CD8-positive, alpha-beta memory T cell (primary cell): ENCODE data around the gene DUOX1. TPM values are rescaled to one million over a fixed set of nuclear protein-coding genes. Genes with fewer than 3 reads are reported as not detected.

Experiments
- CTCF ChIA-PET: fragments of 350-600 bp; sonication (Branson Sonifier 250); formaldehyde crosslinking; loops from one replicate; lab custom pipeline; 2021; ENCODE audit warnings: antibody characterized with exemption; lab: Charles Lee
- POLR2A ChIA-PET: fragments of 350-600 bp; sonication (Branson Sonifier 250); formaldehyde crosslinking; loops from one replicate; lab custom pipeline; 2021; ENCODE audit warnings: antibody characterized with exemption; lab: Charles Lee
- DNase-seq, 5 donors: peaks; one replicate each; pipeline versions ENCODE4 v3.0.0 to v3.0.0-alpha.2; 2020 to 2022; ENCODE audit warnings: mixed read lengths in 1 of 5
- H3K27ac ChIP-seq: one replicate; pipeline ENCODE4 v1.7.0; 2013; ENCODE audit warnings: low read depth, mild to moderate bottlenecking, low read length, moderate library complexity
- H3K27me3 ChIP-seq: 2 replicates; pipeline ENCODE4 v1.7.0; 2013; ENCODE audit warnings: low read length, mild to moderate bottlenecking; ENCODE audit not compliant: insufficient read depth, poor library complexity, severe bottlenecking
- H3K36me3 ChIP-seq: 2 replicates; pipeline ENCODE4 v1.7.0; 2013; ENCODE audit warnings: mild to moderate bottlenecking, low read length, moderate library complexity; ENCODE audit not compliant: insufficient read depth
- H3K4me1 ChIP-seq: 2 replicates; pipeline ENCODE4 v1.7.0; 2013; ENCODE audit warnings: mild to moderate bottlenecking, low read length, moderate library complexity; ENCODE audit not compliant: insufficient read depth
- H3K4me3 ChIP-seq: 2 replicates; pipeline ENCODE4 v1.7.0; 2013; ENCODE audit warnings: mild to moderate bottlenecking, low read length
- H3K9me3 ChIP-seq: 2 replicates; pipeline ENCODE4 v1.7.0; 2013; ENCODE audit warnings: mild to moderate bottlenecking, low read length
- H3K27ac Mint-ChIP-seq, 8 donors: one replicate each; pipeline ENCODE4 v1.8.0; 2020 to 2021; ENCODE audit warnings: mixed read lengths in 8 of 8, mild to moderate bottlenecking in 6 of 8, inconsistent platforms in 3 of 8, moderate library complexity in 3 of 8
- H3K27me3 Mint-ChIP-seq, 2 donors: one replicate each; pipeline ENCODE4 v1.8.0; 2020 to 2021; ENCODE audit warnings: mixed read lengths in 2 of 2, mild to moderate bottlenecking in 1 of 2, moderate library complexity in 1 of 2
- H3K36me3 Mint-ChIP-seq, 3 donors: one replicate each; pipeline ENCODE4 v1.8.0; 2020 to 2021; ENCODE audit warnings: mixed read lengths in 3 of 3, inconsistent platforms in 1 of 3, mild to moderate bottlenecking in 1 of 3
- H3K4me1 Mint-ChIP-seq, 3 donors: one replicate each; pipeline ENCODE4 v1.8.0; 2020 to 2021; ENCODE audit warnings: mixed read lengths in 3 of 3, inconsistent platforms in 1 of 3, mild to moderate bottlenecking in 1 of 3
- H3K4me3 Mint-ChIP-seq, 7 donors: one replicate each; pipeline ENCODE4 v1.8.0; 2020 to 2021; ENCODE audit warnings: mixed read lengths in 7 of 7, mild to moderate bottlenecking in 6 of 7, moderate library complexity in 4 of 7, inconsistent platforms in 2 of 7
- H3K9me3 Mint-ChIP-seq, 5 donors: one replicate each; pipeline ENCODE4 v1.8.0; 2020 to 2022; ENCODE audit warnings: mixed read lengths in 5 of 5, mild to moderate bottlenecking in 3 of 5, moderate library complexity in 2 of 5, inconsistent platforms in 1 of 5
- polyA plus RNA-seq: library from polyadenylated mRNA; unstranded; fragments of 300-500 nt; fragmentation: Illumina TruSeq; gene quantifications from one replicate; pipeline ENCODE4 v1.2.3, GENCODE V29; 2021
- total RNA-seq, 2 experiments: library from RNA; stranded (reverse); gene quantifications; one replicate each; pipeline ENCODE4 v1.2.3, GENCODE V29; 2021

The DUOX1 gene
- total and polyA plus RNA-seq, 3 experiments from 2014 or later, result 0.11 to 1.2 TPM; not detected in 1

- H3K36me3 Mint-ChIP-seq, result no peaks in the 10 kb centered on the region
- no peak overlapping the region for H3K27ac ChIP-seq
- H3K4me1 Mint-ChIP-seq, result no peaks in the 10 kb centered on the region
- peaks cover 3 to 46% of the 10 kb centered on the region in 2 donors for H3K27me3 Mint-ChIP-seq
- no peak overlapping the region for H3K27ac Mint-ChIP-seq
- H3K4me3 ChIP-seq, result no peak overlapping the region
- no peaks in the 10 kb centered on the region for H3K9me3 Mint-ChIP-seq
- ChIA-PET CTCF (no interaction called here), POLR2A (no interaction called here)
- H3K9me3 ChIP-seq, result no peaks in the 10 kb centered on the region
- H3K4me1 ChIP-seq, result no peaks in the 10 kb centered on the region
- DNase-seq, result no peak
- no peaks in the 10 kb centered on the region for H3K27me3 ChIP-seq
- H3K36me3 ChIP-seq, result no peaks in the 10 kb centered on the region
- no peak overlapping the region for H3K4me3 Mint-ChIP-seq
These were observed 38.6 kb upstream of the DUOX1 start for GRCh38 chr15:45091161-45091560.

- Histone ChIP-seq H3K4me1 (no peaks in the 10 kb centered on the region), H3K4me3 (no peak overlapping the region), H3K27ac (no peak overlapping the region), H3K9me3 (no peaks in the 10 kb centered on the region), H3K27me3 (no peaks in the 10 kb centered on the region), H3K36me3 (no peaks in the 10 kb centered on the region)
- POLR2A ChIA-PET, result no interaction called here
- Mint-ChIP-seq H3K9me3 (no peaks in the 10 kb centered on the region), H3K27me3 (peaks cover 3 to 46% of the 10 kb centered on the region in 2 donors), H3K27ac (no peak overlapping the region), H3K4me1 (no peaks in the 10 kb centered on the region), H3K4me3 (no peak overlapping the region), H3K36me3 (no peaks in the 10 kb centered on the region)
- CTCF ChIA-PET, result interaction anchor here (1.3 kb wide), 1 partner anchor 27 kb away, joined by 4 read pairs; no protein-coding TSS in a partner anchor
- no peak for DNase-seq
These were observed 38.2 kb upstream of the DUOX1 start for GRCh38 chr15:45091576-45091975.

GRCh38 chr15:45093013-45093412, 36.8 kb upstream of the DUOX1 start:
- no peak overlapping the region for H3K4me3 Mint-ChIP-seq
- H3K4me1 Mint-ChIP-seq, result no peaks in the 10 kb centered on the region
- ChIA-PET POLR2A (no interaction called here), CTCF (no interaction called here)
- no peak overlapping the region for H3K27ac Mint-ChIP-seq
- H3K27ac ChIP-seq, result no peak overlapping the region
- no peaks in the 10 kb centered on the region for H3K9me3 ChIP-seq
- H3K36me3 Mint-ChIP-seq, result no peaks in the 10 kb centered on the region
- no peaks in the 10 kb centered on the region for H3K36me3 ChIP-seq
- H3K27me3 Mint-ChIP-seq, result peaks cover 3 to 32% of the 10 kb centered on the region in 2 donors
- DNase-seq, result no peak
- H3K4me3 ChIP-seq, result no peak overlapping the region
- no peaks in the 10 kb centered on the region for H3K9me3 Mint-ChIP-seq
- H3K4me1 ChIP-seq, result no peaks in the 10 kb centered on the region
- H3K27me3 ChIP-seq, result no peaks in the 10 kb centered on the region

- H3K9me3 Mint-ChIP-seq, result no peaks in the 10 kb centered on the region
- H3K27ac Mint-ChIP-seq, result no peak overlapping the region
- no peak for DNase-seq
- H3K4me1 Mint-ChIP-seq, result no peaks in the 10 kb centered on the region
- H3K9me3 ChIP-seq, result no peaks in the 10 kb centered on the region
- no peak overlapping the region for H3K27ac ChIP-seq
- H3K27me3 Mint-ChIP-seq, result peaks cover 3 to 29% of the 10 kb centered on the region in 2 donors
- no peaks in the 10 kb centered on the region for H3K36me3 ChIP-seq
- H3K4me3 ChIP-seq, result no peak overlapping the region
- POLR2A ChIA-PET, result no interaction called here
- no peak overlapping the region for H3K4me3 Mint-ChIP-seq
- no peaks in the 10 kb centered on the region for H3K4me1 ChIP-seq
- CTCF ChIA-PET, result no interaction called here
- no peaks in the 10 kb centered on the region for H3K36me3 Mint-ChIP-seq
- H3K27me3 ChIP-seq, result no peaks in the 10 kb centered on the region
These were observed 36.0 kb upstream of the DUOX1 start for GRCh38 chr15:45093622-45094357.

- no peaks in the 10 kb centered on the region for H3K4me1 ChIP-seq
- ChIA-PET CTCF (no interaction called here), POLR2A (no interaction called here)
- Mint-ChIP-seq H3K9me3 (no peaks in the 10 kb centered on the region), H3K4me3 (no peak overlapping the region), H3K27me3 (peaks cover 3 to 24% of the 10 kb centered on the region in 2 donors), H3K4me1 (no peaks in the 10 kb centered on the region), H3K27ac (no peak overlapping the region), H3K36me3 (no peaks in the 10 kb centered on the region)
- no peak overlapping the region for H3K27ac ChIP-seq
- H3K27me3 ChIP-seq, result no peaks in the 10 kb centered on the region
- H3K4me3 ChIP-seq, result no peak overlapping the region
- no peaks in the 10 kb centered on the region for H3K9me3 ChIP-seq
- no peak for DNase-seq
- H3K36me3 ChIP-seq, result no peaks in the 10 kb centered on the region
These were observed 35.5 kb upstream of the DUOX1 start for GRCh38 chr15:45094358-45094730.

- Histone ChIP-seq H3K4me1 (no peaks in the 10 kb centered on the region), H3K27me3 (no peaks in the 10 kb centered on the region), H3K27ac (no peak overlapping the region), H3K36me3 (no peaks in the 10 kb centered on the region), H3K4me3 (no peak overlapping the region), H3K9me3 (no peaks in the 10 kb centered on the region)
- POLR2A ChIA-PET, result no interaction called here
- peaks cover 5 to 13% of the 10 kb centered on the region in 2 donors for H3K27me3 Mint-ChIP-seq
- H3K36me3 Mint-ChIP-seq, result no peaks in the 10 kb centered on the region
- H3K4me3 Mint-ChIP-seq, result no peak overlapping the region
- no peaks in the 10 kb centered on the region for H3K9me3 Mint-ChIP-seq
- no peaks in the 10 kb centered on the region for H3K4me1 Mint-ChIP-seq
- CTCF ChIA-PET, result no interaction called here
- no peak overlapping the region for H3K27ac Mint-ChIP-seq
- no peak for DNase-seq
These were observed 34.1 kb upstream of the DUOX1 start for GRCh38 chr15:45095661-45096060.

GRCh38 chr15:45097466-45097865, 32.3 kb upstream of the DUOX1 start:
- ChIA-PET POLR2A (no interaction called here), CTCF (interaction anchor here (1.3 kb wide), 1 partner anchor 15 kb away, joined by 4 read pairs; no protein-coding TSS in a partner anchor)
- no peaks in the 10 kb centered on the region for H3K4me1 ChIP-seq
- Mint-ChIP-seq H3K4me1 (no peaks in the 10 kb centered on the region), H3K36me3 (no peaks in the 10 kb centered on the region), H3K9me3 (no peaks in the 10 kb centered on the region), H3K27ac (no peak overlapping the region), H3K4me3 (no peak overlapping the region), H3K27me3 (peaks cover 0 to 2% of the 10 kb centered on the region in 2 donors)
- no peaks in the 10 kb centered on the region for H3K27me3 ChIP-seq
- no peak overlapping the region for H3K27ac ChIP-seq
- H3K9me3 ChIP-seq, result no peaks in the 10 kb centered on the region
- DNase-seq, result no peak
- H3K4me3 ChIP-seq, result no peak overlapping the region
- H3K36me3 ChIP-seq, result no peaks in the 10 kb centered on the region

GRCh38 chr15:45099549-45100165, 30.1 kb upstream of the DUOX1 start:
- Mint-ChIP-seq H3K4me1 (no peaks in the 10 kb centered on the region), H3K4me3 (no peak overlapping the region), H3K27ac (no peak overlapping the region), H3K9me3 (no peaks in the 10 kb centered on the region), H3K36me3 (no peaks in the 10 kb centered on the region), H3K27me3 (peaks cover 2 to 11% of the 10 kb centered on the region in 2 donors)
- Histone ChIP-seq H3K27me3 (no peaks in the 10 kb centered on the region), H3K4me3 (no peak overlapping the region), H3K4me1 (no peaks in the 10 kb centered on the region), H3K27ac (no peak overlapping the region), H3K36me3 (no peaks in the 10 kb centered on the region), H3K9me3 (no peaks in the 10 kb centered on the region)
- CTCF ChIA-PET, result no interaction called here
- POLR2A ChIA-PET, result no interaction called here
- DNase-seq, result no peak
